Measurements from ENCODE around the gene DMD.

Gene DMD

DNA sequence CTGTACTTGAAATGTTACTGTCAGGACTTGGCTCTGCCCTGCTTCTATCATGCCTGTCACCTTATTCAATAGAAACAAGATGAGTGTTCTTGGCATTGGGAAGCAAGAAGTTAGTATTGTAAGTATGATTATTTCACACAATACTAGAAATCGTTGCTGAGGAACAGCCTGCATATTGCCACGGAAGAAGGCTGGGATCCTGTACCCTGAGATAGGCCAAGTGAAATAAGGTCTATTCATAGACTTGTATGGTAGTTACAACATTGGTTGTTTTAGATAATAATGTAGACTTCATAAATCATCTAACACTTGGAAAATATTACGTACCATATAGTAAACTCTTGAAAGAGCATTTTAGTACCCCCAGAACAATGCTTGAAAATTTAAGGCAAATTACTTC is 215.9 kb downstream of the DMD start:
- Histone ChIP-seq H3K9me3 (ENCODE audit: low read depth, low read length) (no peaks in the 10 kb centered on the region), H3K36me3 (ENCODE audit: insufficient read depth, low read length) (no peaks in the 10 kb centered on the region), H3K27ac (no peak overlapping the region), H3K9ac (ENCODE audit: insufficient read length) (no peak overlapping the region), H3K4me3 (no peak overlapping the region)
- no peak for DNase-seq (ENCODE audit: low read depth, low spot score)
- TF ChIP-seq FOXP2 (optimal IDR thresholded peaks at IDR 0.05; ENCODE audit: control extremely low read depth, extremely low read length, insufficient read depth) (no peak), EZH2 (IDR thresholded peaks at IDR 0.05) (no peak), POLR2AphosphoS5 (IDR thresholded peaks at IDR 0.05; ENCODE audit: borderline replicate concordance, low read depth, low read length) (no peak)

DNA sequence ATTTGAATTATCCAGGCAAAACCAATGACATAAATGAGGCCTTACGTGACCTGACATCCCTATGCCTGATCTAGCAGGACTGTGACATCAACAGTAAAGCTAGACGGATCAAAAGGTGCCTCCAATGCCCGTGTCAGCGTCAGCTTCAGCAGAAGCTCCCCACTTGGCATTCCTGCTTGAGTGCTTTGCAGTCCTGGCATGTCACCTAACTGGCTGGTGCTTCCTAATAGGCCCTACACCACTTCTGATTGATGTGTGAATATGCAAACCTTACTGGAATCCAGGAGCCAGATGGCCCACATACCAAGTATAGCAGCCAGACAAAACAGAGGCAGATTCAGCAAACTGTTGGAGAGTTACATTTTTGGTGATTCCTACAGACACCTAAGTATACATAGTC is 224.2 kb downstream of the DMD start:
- TF ChIP-seq EZH2 (IDR thresholded peaks at IDR 0.05) (no peak), POLR2AphosphoS5 (IDR thresholded peaks at IDR 0.05; ENCODE audit: borderline replicate concordance, low read depth, low read length) (no peak), FOXP2 (optimal IDR thresholded peaks at IDR 0.05; ENCODE audit: control extremely low read depth, extremely low read length, insufficient read depth) (no peak)
- H3K36me3 ChIP-seq (ENCODE audit: insufficient read depth, low read length), result no peaks in the 10 kb centered on the region
- no peak overlapping the region for H3K27ac ChIP-seq
- H3K4me3 ChIP-seq, result no peak overlapping the region
- H3K9ac ChIP-seq (ENCODE audit: insufficient read length), result no peak overlapping the region
- no peak for DNase-seq (ENCODE audit: low read depth, low spot score)
- no peaks in the 10 kb centered on the region for H3K9me3 ChIP-seq (ENCODE audit: low read depth, low read length)

DNA sequence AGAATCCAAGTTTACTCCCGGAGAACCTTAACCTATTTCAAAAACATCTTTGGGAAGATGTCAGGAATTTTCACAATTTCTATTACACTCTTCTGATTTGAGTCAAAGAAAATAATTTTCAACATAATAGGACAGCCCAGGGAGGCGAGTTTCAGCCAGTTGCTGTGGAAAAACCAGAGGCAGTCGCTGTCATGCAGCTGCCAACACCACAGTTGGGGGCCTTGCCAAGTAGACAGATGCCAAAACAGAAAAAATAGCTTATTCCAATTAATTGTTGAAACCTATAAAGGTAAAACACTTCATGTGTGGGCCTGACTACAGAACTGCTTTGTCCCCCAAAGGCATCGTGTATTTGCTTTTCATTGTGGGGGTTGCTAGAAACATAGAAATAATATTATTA is 225.8 kb downstream of the DMD start:
- DNase-seq (ENCODE audit: low read depth, low spot score), result no peak
- Histone ChIP-seq H3K36me3 (ENCODE audit: insufficient read depth, low read length) (no peaks in the 10 kb centered on the region), H3K9me3 (ENCODE audit: low read depth, low read length) (no peaks in the 10 kb centered on the region), H3K9ac (ENCODE audit: insufficient read length) (no peak overlapping the region), H3K27ac (no peak overlapping the region), H3K4me3 (no peak overlapping the region)
- TF ChIP-seq POLR2AphosphoS5 (IDR thresholded peaks at IDR 0.05; ENCODE audit: borderline replicate concordance, low read depth, low read length), result no peak
- no peak for TF ChIP-seq FOXP2 (optimal IDR thresholded peaks at IDR 0.05; ENCODE audit: control extremely low read depth, extremely low read length, insufficient read depth)
- TF ChIP-seq EZH2 (IDR thresholded peaks at IDR 0.05), result no peak

GRCh38 chrX:32966821-32967355 is 244.5 kb downstream of the DMD start:
- no peak for TF ChIP-seq EZH2 (IDR thresholded peaks at IDR 0.05)
- TF ChIP-seq POLR2AphosphoS5 (IDR thresholded peaks at IDR 0.05; ENCODE audit: borderline replicate concordance, low read depth, low read length), result no peak
- TF ChIP-seq FOXP2 (optimal IDR thresholded peaks at IDR 0.05; ENCODE audit: control extremely low read depth, extremely low read length, insufficient read depth), result no peak
- Histone ChIP-seq H3K9me3 (ENCODE audit: low read depth, low read length) (no peaks in the 10 kb centered on the region), H3K9ac (ENCODE audit: insufficient read length) (no peak overlapping the region), H3K4me3 (no peak overlapping the region), H3K36me3 (ENCODE audit: insufficient read depth, low read length) (no peaks in the 10 kb centered on the region), H3K27ac (no peak overlapping the region)
- no peak for DNase-seq (ENCODE audit: low read depth, low spot score)

- Histone ChIP-seq H3K4me3 (no peak overlapping the region), H3K9ac (ENCODE audit: insufficient read length) (no peak overlapping the region), H3K9me3 (ENCODE audit: low read depth, low read length) (no peaks in the 10 kb centered on the region), H3K36me3 (ENCODE audit: insufficient read depth, low read length) (no peaks in the 10 kb centered on the region), H3K27ac (no peak overlapping the region)
- DNase-seq (ENCODE audit: low read depth, low spot score), result no peak
- TF ChIP-seq EZH2 (IDR thresholded peaks at IDR 0.05) (no peak), FOXP2 (optimal IDR thresholded peaks at IDR 0.05; ENCODE audit: control extremely low read depth, extremely low read length, insufficient read depth) (no peak), POLR2AphosphoS5 (IDR thresholded peaks at IDR 0.05; ENCODE audit: borderline replicate concordance, low read depth, low read length) (no peak)
Observed at GRCh38 chrX:32954125-32954524, 257.2 kb downstream of the DMD start.

GRCh38 chrX:32948130-32948529 is 263.2 kb downstream of the DMD start:
- Histone ChIP-seq H3K36me3 (ENCODE audit: insufficient read depth, low read length) (no peaks in the 10 kb centered on the region), H3K4me3 (no peak overlapping the region), H3K9me3 (ENCODE audit: low read depth, low read length) (no peaks in the 10 kb centered on the region), H3K9ac (ENCODE audit: insufficient read length) (no peak overlapping the region), H3K27ac (no peak overlapping the region)
- DNase-seq (ENCODE audit: low read depth, low spot score), result no peak
- TF ChIP-seq EZH2 (IDR thresholded peaks at IDR 0.05) (no peak), POLR2AphosphoS5 (IDR thresholded peaks at IDR 0.05; ENCODE audit: borderline replicate concordance, low read depth, low read length) (no peak), FOXP2 (optimal IDR thresholded peaks at IDR 0.05; ENCODE audit: control extremely low read depth, extremely low read length, insufficient read depth) (no peak)

GRCh38 chrX:32937043-32937442 is 274.3 kb downstream of the DMD start:
- H3K27ac ChIP-seq, result no peak overlapping the region
- DNase-seq (ENCODE audit: low read depth, low spot score), result no peak
- no peak overlapping the region for H3K9ac ChIP-seq (ENCODE audit: insufficient read length)
- no peak overlapping the region for H3K4me3 ChIP-seq
- H3K36me3 ChIP-seq (ENCODE audit: insufficient read depth, low read length), result no peaks in the 10 kb centered on the region
- TF ChIP-seq POLR2AphosphoS5 (IDR thresholded peaks at IDR 0.05; ENCODE audit: borderline replicate concordance, low read depth, low read length) (no peak), FOXP2 (optimal IDR thresholded peaks at IDR 0.05; ENCODE audit: control extremely low read depth, extremely low read length, insufficient read depth) (no peak), EZH2 (IDR thresholded peaks at IDR 0.05) (no peak)
- no peaks in the 10 kb centered on the region for H3K9me3 ChIP-seq (ENCODE audit: low read depth, low read length)

DNA sequence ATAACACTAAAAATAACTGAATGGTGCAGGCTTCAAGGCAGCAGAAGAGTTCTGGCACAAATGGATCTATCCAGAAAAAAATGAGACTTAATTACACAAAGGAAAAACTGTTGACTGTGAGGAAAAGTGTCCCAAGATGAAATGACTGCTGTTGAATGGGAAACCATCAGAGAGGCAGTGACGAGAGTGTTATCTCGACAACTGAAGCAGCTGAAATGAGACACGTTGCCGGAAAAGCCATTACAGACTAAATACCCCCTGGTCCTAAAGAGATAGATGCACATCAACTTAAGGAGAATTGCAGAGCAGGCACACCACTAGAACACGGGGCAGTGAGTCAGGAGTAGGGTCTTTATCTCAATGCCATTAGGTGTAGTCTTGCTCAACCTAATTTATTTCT is 277.8 kb downstream of the DMD start:
- TF ChIP-seq EZH2 (IDR thresholded peaks at IDR 0.05) (no peak), FOXP2 (optimal IDR thresholded peaks at IDR 0.05; ENCODE audit: control extremely low read depth, extremely low read length, insufficient read depth) (no peak), POLR2AphosphoS5 (IDR thresholded peaks at IDR 0.05; ENCODE audit: borderline replicate concordance, low read depth, low read length) (no peak)
- Histone ChIP-seq H3K4me3 (no peak overlapping the region), H3K9ac (ENCODE audit: insufficient read length) (no peak overlapping the region), H3K36me3 (ENCODE audit: insufficient read depth, low read length) (no peaks in the 10 kb centered on the region), H3K27ac (no peak overlapping the region), H3K9me3 (ENCODE audit: low read depth, low read length) (no peaks in the 10 kb centered on the region)
- DNase-seq (ENCODE audit: low read depth, low spot score), result no peak

- no peak for TF ChIP-seq EZH2 (IDR thresholded peaks at IDR 0.05)
- TF ChIP-seq POLR2AphosphoS5 (IDR thresholded peaks at IDR 0.05; ENCODE audit: borderline replicate concordance, low read depth, low read length), result no peak
- TF ChIP-seq FOXP2 (optimal IDR thresholded peaks at IDR 0.05; ENCODE audit: control extremely low read depth, extremely low read length, insufficient read depth), result no peak
- Histone ChIP-seq H3K4me3 (no peak overlapping the region), H3K36me3 (ENCODE audit: insufficient read depth, low read length) (no peaks in the 10 kb centered on the region), H3K9me3 (ENCODE audit: low read depth, low read length) (no peaks in the 10 kb centered on the region), H3K9ac (ENCODE audit: insufficient read length) (no peak overlapping the region), H3K27ac (no peak overlapping the region)
- DNase-seq (ENCODE audit: low read depth, low spot score), result no peak
Observed at GRCh38 chrX:32929040-32929439, 282.3 kb downstream of the DMD start.
